Esophagus (tissue), 2 donors: ENCODE measurements around the gene RNF208. TPM values are rescaled to one million over a fixed set of nuclear protein-coding genes. Genes with fewer than 3 reads are reported as not detected.
A peak's percentile ranks its signal among the peaks of the same experiment; 100 is the strongest.

Experiments used
- H3K27ac ChIP-seq, 2 donors: one replicate each; pipeline ENCODE4 v1.5.1; 2013; ENCODE audit warnings: low read depth in 2 of 2, mild to moderate bottlenecking in 2 of 2, inconsistent platforms in 1 of 2, low read length in 1 of 2, moderate library complexity in 1 of 2
- H3K27me3 ChIP-seq, 2 donors: one replicate each; pipeline ENCODE4 v1.6.1; 2013; ENCODE audit warnings: low read length in 2 of 2, control low read depth in 1 of 2, mild to moderate bottlenecking in 1 of 2; ENCODE audit not compliant: insufficient read depth in 2 of 2, control insufficient read depth in 1 of 2
- H3K36me3 ChIP-seq, 2 donors: one replicate each; pipeline ENCODE4 v1.6.1; 2013; ENCODE audit warnings: low read length in 1 of 2; ENCODE audit not compliant: control insufficient read depth in 2 of 2, insufficient read depth in 2 of 2
- H3K4me1 ChIP-seq, 2 donors: one replicate each; pipeline ENCODE4 v1.6.1; 2013; ENCODE audit warnings: low read length in 1 of 2; ENCODE audit not compliant: control insufficient read depth in 2 of 2, insufficient read depth in 2 of 2
- H3K4me3 ChIP-seq, 2 donors: one replicate each; pipeline ENCODE4 v1.5.1; 2013; ENCODE audit warnings: low read length in 2 of 2, mild to moderate bottlenecking in 2 of 2, low read depth in 1 of 2, moderate library complexity in 1 of 2
- H3K9me3 ChIP-seq, 2 donors: one replicate each; pipeline ENCODE4 v1.6.1; 2013; ENCODE audit warnings: mild to moderate bottlenecking in 2 of 2, low read depth in 1 of 2, low read length in 1 of 2, moderate library complexity in 1 of 2; ENCODE audit not compliant: control insufficient read depth in 2 of 2, insufficient read depth in 1 of 2
- WGBS, 2 donors: extraction: QIAGEN DNeasy Blood & Tissue Kit; methylation state at CpG; one replicate each; pipeline ENCODE4 v1.1.7; 2013; 5-methylcytosine and 5-hydroxymethylcytosine counted together
- polyA plus RNA-seq, 2 donors: library from polyadenylated mRNA; stranded (reverse); fragments of 200-250 nt; gene quantifications; one replicate each; pipeline ENCODE4 v1.2.3, GENCODE V29; 2013
- donor health status: healthy with polysubstance abuse.
- donor health status: Bipolar disorder and iron deficiency.

RNF208 gene
- polyA plus RNA-seq = 10 to 100 TPM; 13.3 to 28.5 TPM

- peaks cover 0 to 39% of the 10 kb centered on the region in 2 donors for H3K4me1 ChIP-seq
Observed at GRCh38 chr9:137222190-137223077, at the start of gene RNF208. Gene RNF208 (minus strand): TSS chr9:137222240. CDS start chr9:137221212, 1,028 bp downstream.

GRCh38 chr9:137271696-137272076 is 49.6 kb upstream of the RNF208 start:
- H3K27ac ChIP-seq = no peak overlapping the region
- peaks cover 0 to 25% of the 10 kb centered on the region in 2 donors for H3K36me3 ChIP-seq
- peaks cover 5 to 13% of the 10 kb centered on the region in 2 donors for H3K4me1 ChIP-seq
- WGBS, 2 donors = 37 to 38% methylated on average over 3 of the region's 3 CpGs
- no peaks in the 10 kb centered on the region for H3K27me3 ChIP-seq
- H3K4me3 ChIP-seq = no peak overlapping the region
- H3K9me3 ChIP-seq = no peaks in the 10 kb centered on the region

More at GRCh38 chr9:137222190-137223077, at the start of gene RNF208:
- Histone ChIP-seq H3K36me3 (peaks cover 0 to 18% of the 10 kb centered on the region in 2 donors), H3K9me3 (no peaks in the 10 kb centered on the region), H3K4me3 (peak within 1 kb of the TSS; percentile 52 to 66), H3K27me3 (no peaks in the 10 kb centered on the region), H3K27ac (peak within 1 kb of the TSS; percentile 96)
- WGBS, 2 donors = 4 to 6% methylated on average over 40 to 88 of the region's 88 CpGs

DNA sequence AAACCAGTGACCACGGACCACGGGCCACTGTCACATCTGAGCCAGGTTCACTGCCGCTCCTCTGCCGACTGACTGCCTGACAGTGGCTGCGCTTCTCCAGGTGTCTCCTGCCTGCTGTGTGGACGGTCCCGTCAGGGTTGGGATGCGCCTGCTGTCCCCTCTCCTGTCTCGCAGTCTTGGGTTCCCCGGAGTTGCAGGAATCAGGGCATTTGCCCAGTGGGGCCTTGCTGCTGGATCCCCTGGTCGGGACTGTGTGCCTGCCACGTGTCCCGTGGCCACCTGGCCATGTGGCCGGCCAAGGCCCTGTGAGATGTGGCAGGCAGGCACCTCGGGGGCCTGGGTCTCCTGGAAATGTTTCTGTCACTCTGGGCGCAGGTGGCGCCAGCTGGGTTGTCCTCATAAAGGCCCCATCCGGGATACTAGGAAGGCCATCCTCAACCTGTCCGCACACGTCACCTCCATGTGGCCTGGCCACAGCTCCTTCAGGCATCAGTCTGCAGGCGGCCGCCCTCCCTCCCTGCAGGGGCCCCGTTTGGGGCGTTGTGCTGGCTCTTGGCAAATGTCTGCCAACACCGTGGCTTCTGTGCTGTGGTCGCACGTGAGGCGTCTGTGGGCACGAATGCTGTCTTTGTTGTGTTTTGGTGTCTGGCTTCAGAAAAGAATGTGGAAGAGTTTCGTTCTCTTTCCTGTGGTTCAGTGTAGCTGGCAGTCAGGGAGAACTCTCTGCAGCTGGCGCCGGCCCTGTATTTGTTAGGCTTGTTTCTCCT is 49.1 kb upstream of the RNF208 start:
- Histone ChIP-seq H3K27ac (no peak overlapping the region), H3K36me3 (peaks cover 0 to 31% of the 10 kb centered on the region in 2 donors), H3K9me3 (no peaks in the 10 kb centered on the region), H3K4me3 (no peak overlapping the region), H3K4me1 (peaks cover 5 to 13% of the 10 kb centered on the region in 2 donors), H3K27me3 (no peaks in the 10 kb centered on the region)
- 77 to 82% methylated on average over 32 of the region's 32 CpGs for WGBS, 2 donors

DNA sequence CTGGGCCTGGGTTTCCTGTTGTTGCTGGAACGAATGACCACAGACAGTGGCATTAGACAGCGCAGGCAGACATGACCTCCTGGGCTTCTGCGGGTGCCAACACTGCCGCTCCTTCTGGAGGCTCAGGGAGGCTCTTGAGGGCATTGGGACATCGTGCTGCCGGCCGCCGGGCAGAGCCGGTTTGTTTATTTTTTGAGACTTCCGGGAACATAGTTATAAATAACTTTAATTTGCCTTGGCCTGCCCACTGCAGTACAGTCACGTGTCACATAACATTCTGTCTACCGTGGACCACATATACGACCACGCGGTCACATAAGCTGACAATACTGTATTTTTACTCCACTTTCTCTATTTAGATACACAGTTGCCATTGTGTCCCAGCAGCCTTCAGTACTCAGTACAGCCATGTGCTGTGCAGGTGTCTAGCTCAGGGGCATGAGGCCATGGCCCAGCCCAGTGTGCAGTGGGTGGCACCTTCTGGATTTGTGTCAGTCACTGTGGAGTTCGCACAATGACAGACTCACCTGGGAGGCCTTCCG is 47.3 kb upstream of the RNF208 start:
- H3K27ac ChIP-seq = peak overlapping the region in 1 of 2 donors; percentile 58
- peaks cover 4 to 37% of the 10 kb centered on the region in 2 donors for H3K36me3 ChIP-seq
- H3K9me3 ChIP-seq = no peaks in the 10 kb centered on the region
- WGBS, 2 donors = 36 to 46% methylated on average over 17 of the region's 17 CpGs
- H3K4me1 ChIP-seq = peaks cover 5 to 12% of the 10 kb centered on the region in 2 donors
- H3K4me3 ChIP-seq = no peak overlapping the region
- H3K27me3 ChIP-seq = no peaks in the 10 kb centered on the region

- H3K27me3 ChIP-seq = no peaks in the 10 kb centered on the region
- no peak overlapping the region for H3K4me3 ChIP-seq
- H3K27ac ChIP-seq = peak overlapping the region in 1 of 2 donors; percentile 58
- WGBS, 2 donors = 71 to 83% methylated on average over 19 of the region's 19 CpGs
- H3K4me1 ChIP-seq = peaks cover 5 to 6% of the 10 kb centered on the region in 2 donors
- no peaks in the 10 kb centered on the region for H3K9me3 ChIP-seq
- H3K36me3 ChIP-seq = peaks cover 4 to 43% of the 10 kb centered on the region in 2 donors
Observed at GRCh38 chr9:137268538-137269201, 46.6 kb upstream of the RNF208 start.

- H3K36me3 ChIP-seq = peaks cover 4 to 48% of the 10 kb centered on the region in 2 donors
- H3K9me3 ChIP-seq = no peaks in the 10 kb centered on the region
- 93 to 95% methylated on average over 6 of the region's 6 CpGs for WGBS, 2 donors
- H3K27ac ChIP-seq = no peak overlapping the region
- no peak overlapping the region for H3K4me3 ChIP-seq
- H3K27me3 ChIP-seq = no peaks in the 10 kb centered on the region
- peaks cover 5 to 6% of the 10 kb centered on the region in 2 donors for H3K4me1 ChIP-seq
Observed at GRCh38 chr9:137267933-137268355, 45.9 kb upstream of the RNF208 start.

- Histone ChIP-seq H3K9me3 (no peaks in the 10 kb centered on the region), H3K4me3 (no peak overlapping the region), H3K36me3 (peaks cover 4 to 40% of the 10 kb centered on the region in 2 donors), H3K27me3 (no peaks in the 10 kb centered on the region), H3K27ac (no peak overlapping the region), H3K4me1 (peaks cover 5 to 6% of the 10 kb centered on the region in 2 donors)
- WGBS, 2 donors = 89 to 94% methylated on average over 33 to 34 of the region's 34 CpGs
Observed at GRCh38 chr9:137266585-137267453, 44.8 kb upstream of the RNF208 start.

DNA sequence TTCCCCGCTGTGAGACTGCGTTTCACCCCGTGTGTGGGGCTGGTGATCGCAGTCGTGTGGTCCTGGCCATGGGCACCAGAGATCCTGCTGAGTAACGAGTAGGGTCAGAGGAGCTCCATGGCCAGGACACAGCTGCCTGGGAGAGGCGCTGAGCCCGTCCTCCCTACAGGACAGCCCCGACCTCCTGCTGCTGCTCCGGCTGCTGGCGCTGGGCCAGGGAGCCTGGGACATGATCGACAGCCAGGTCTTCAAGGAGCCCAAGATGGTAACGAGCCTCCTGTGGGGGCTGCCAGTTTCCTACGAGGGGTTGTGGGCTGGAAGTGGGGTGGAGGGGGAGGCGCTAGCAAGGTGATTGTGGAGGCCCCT is 44.1 kb upstream of the RNF208 start:
- H3K4me1 ChIP-seq = peaks cover 5 to 6% of the 10 kb centered on the region in 2 donors
- 88 to 90% methylated on average over 15 of the region's 15 CpGs for WGBS, 2 donors
- no peak overlapping the region for H3K27ac ChIP-seq
- no peaks in the 10 kb centered on the region for H3K27me3 ChIP-seq
- peaks cover 4 to 40% of the 10 kb centered on the region in 2 donors for H3K36me3 ChIP-seq
- H3K9me3 ChIP-seq = no peaks in the 10 kb centered on the region
- no peak overlapping the region for H3K4me3 ChIP-seq
